ENCODE data around the gene COX15.
A peak's percentile ranks its signal among the peaks of the same experiment; 100 is the strongest.

Gene COX15

GRCh38 chr10:99775850-99776249 is 43.9 kb upstream of the COX15 start:
- TF ChIP-seq EP300 (IDR thresholded peaks at IDR 0.05; ENCODE audit: borderline replicate concordance): peak; percentile 21; the same call in 1 of the 2 replicates
- TF ChIP-seq TEAD4 (IDR thresholded peaks at IDR 0.05): no peak

- TF ChIP-seq NFIC (IDR thresholded peaks at IDR 0.05) (no peak), FOXM1 (IDR thresholded peaks at IDR 0.05; ENCODE audit: borderline replicate concordance, low read depth) (no peak), CEBPB (IDR thresholded peaks at IDR 0.05) (no peak), USF1 (IDR thresholded peaks at IDR 0.05) (no peak), ZBTB7A (IDR thresholded peaks at IDR 0.05; ENCODE audit: low read depth) (no peak), CREB1 (IDR thresholded peaks at IDR 0.05; ENCODE audit: low read depth) (no peak), EGR1 (IDR thresholded peaks at IDR 0.05) (no peak), TCF12 (IDR thresholded peaks at IDR 0.05; ENCODE audit: low read depth) (no peak), TEAD4 (IDR thresholded peaks at IDR 0.05) (no peak), REST (IDR thresholded peaks at IDR 0.05; ENCODE audit: low read depth) (no peak), MAX (IDR thresholded peaks at IDR 0.05) (no peak), TAF1 (IDR thresholded peaks at IDR 0.05; ENCODE audit: low read depth) (no peak), EP300 (IDR thresholded peaks at IDR 0.05; ENCODE audit: borderline replicate concordance) (no peak), YY1 (IDR thresholded peaks at IDR 0.05; ENCODE audit: low read depth) (no peak), RAD21 (IDR thresholded peaks at IDR 0.05; ENCODE audit: low read depth) (no peak)
Observed at GRCh38 chr10:99770408-99771045, 38.6 kb upstream of the COX15 start.

GRCh38 chr10:99769706-99770105 is 37.8 kb upstream of the COX15 start:
- TF ChIP-seq YY1 (IDR thresholded peaks at IDR 0.05; ENCODE audit: low read depth): no peak
- TF ChIP-seq CEBPB (IDR thresholded peaks at IDR 0.05): no peak
- no peak for TF ChIP-seq FOXM1 (IDR thresholded peaks at IDR 0.05; ENCODE audit: borderline replicate concordance, low read depth)
- no peak for TF ChIP-seq TCF12 (IDR thresholded peaks at IDR 0.05; ENCODE audit: low read depth)
- no peak for TF ChIP-seq USF1 (IDR thresholded peaks at IDR 0.05)
- TF ChIP-seq REST (IDR thresholded peaks at IDR 0.05; ENCODE audit: low read depth): no peak
- no peak for TF ChIP-seq MAX (IDR thresholded peaks at IDR 0.05)

- TF ChIP-seq RAD21 (IDR thresholded peaks at IDR 0.05; ENCODE audit: low read depth) (no peak), FOXM1 (IDR thresholded peaks at IDR 0.05; ENCODE audit: borderline replicate concordance, low read depth) (no peak), USF1 (IDR thresholded peaks at IDR 0.05) (no peak), CREB1 (IDR thresholded peaks at IDR 0.05; ENCODE audit: low read depth) (no peak), YY1 (IDR thresholded peaks at IDR 0.05; ENCODE audit: low read depth) (no peak), REST (IDR thresholded peaks at IDR 0.05; ENCODE audit: low read depth) (no peak), ZBTB7A (IDR thresholded peaks at IDR 0.05; ENCODE audit: low read depth) (no peak), NFIC (IDR thresholded peaks at IDR 0.05) (no peak), CEBPB (IDR thresholded peaks at IDR 0.05) (no peak)
Observed at GRCh38 chr10:99768556-99768955, 36.6 kb upstream of the COX15 start.

Data from Ishikawa (cell line).